ENCODE results near the gene MYEOV.

The MYEOV gene

DNA sequence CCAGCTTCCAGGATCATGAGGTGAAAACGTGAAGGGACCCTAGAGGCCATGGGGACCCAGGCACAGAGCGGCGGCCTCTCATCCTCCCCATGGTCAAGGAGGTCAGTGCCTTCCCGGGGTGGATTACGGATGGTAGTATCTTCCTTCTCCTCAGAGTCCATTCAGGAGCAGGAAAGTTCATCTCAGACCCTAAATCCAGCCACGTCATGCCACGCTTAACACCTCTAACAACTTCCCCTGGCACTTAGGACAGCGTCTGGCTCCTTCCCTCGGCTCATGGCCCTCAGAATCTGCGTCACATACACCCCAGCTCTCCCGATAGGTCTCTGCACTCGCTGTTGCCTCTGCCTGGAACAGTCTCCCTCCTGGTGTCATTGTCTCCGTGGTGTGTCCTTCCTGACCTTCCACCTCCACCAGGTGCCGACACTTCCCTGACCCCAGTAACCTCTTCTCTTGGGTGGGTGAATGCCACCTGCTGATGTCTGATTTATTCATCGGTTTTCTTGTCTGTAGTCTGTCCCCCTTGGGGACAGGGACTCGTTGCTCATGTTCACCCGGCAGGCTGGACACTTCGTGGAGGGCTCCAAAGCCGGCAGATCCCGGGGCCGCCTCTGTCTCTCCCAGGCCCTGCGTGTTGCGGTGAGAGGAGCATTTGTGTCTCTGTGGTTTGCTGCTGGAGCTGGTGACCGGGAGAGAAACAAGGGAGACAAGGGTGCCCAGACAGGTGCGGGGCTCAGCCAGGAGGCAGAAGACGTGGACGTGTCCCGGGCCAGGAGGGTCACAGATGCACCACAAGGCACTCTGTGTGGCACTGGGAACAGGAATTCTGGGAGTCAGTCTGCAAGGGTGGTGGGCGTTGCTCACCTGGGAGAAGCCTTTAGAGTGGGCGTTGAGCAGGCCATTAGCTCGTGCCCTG lies 1.4 kb downstream of the MYEOV start:
- no peak for DNase-seq (ENCODE audit: low spot score)
- TF ChIP-seq, protein P1, sequence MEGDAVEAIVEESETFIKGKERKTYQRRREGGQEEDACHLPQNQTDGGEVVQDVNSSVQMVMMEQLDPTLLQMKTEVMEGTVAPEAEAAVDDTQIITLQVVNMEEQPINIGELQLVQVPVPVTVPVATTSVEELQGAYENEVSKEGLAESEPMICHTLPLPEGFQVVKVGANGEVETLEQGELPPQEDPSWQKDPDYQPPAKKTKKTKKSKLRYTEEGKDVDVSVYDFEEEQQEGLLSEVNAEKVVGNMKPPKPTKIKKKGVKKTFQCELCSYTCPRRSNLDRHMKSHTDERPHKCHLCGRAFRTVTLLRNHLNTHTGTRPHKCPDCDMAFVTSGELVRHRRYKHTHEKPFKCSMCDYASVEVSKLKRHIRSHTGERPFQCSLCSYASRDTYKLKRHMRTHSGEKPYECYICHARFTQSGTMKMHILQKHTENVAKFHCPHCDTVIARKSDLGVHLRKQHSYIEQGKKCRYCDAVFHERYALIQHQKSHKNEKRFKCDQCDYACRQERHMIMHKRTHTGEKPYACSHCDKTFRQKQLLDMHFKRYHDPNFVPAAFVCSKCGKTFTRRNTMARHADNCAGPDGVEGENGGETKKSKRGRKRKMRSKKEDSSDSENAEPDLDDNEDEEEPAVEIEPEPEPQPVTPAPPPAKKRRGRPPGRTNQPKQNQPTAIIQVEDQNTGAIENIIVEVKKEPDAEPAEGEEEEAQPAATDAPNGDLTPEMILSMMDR (IDR thresholded peaks at IDR 0.05; ENCODE audit: borderline replicate concordance, control extremely low read depth, extremely low read depth, insufficient read depth, missing control alignments): no peak
- in situ Hi-C loops (cut with MboI; ENCODE audit: low sequenced_read_pairs, unreplicated experiment): loop anchor here (25.0 kb wide), 2 partner anchors 183 to 342 kb away; partner anchors contain the start of gene CCND1

DNA sequence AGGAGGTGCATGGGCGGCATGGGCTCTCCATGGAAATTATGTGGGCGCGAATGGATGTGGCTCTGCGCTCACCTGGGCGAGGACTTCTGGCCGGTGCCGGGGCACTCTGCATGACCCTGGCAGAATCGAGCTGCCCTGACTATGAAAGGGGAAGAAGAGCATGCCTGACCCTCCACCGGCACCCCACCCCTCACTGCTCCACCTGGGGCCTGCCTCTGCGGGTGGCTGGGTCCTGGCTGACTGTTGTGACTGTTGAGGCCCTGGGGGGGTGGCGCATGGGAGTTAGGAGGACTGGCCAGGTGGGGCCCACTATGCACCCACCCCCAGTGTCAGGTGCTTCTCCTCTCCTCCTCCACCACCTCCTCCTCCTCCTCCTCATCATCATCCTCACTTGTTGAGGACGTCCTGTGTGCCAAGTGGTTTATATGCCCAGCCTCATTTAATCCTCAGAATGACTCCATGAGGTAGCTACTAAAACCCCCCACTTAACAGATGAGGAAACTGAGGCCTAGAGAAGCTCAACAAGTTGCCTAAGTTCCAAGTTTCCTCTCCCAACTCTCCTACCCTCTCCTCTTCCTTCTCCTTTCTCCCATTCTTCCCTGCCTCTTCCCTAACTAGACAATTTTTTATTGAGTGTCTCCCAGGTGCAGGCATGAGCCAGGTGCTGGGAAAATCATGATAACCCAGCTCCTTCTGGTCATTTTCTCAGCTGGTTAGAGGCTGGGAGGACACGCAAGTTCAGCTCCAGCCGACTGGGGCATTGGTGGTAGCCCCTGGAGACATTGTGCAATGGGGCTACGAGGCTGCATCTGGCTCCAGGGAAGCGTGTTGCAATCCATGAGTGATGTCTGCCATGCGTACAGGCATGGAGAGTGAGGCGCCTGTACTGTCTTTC lies 2.3 kb downstream of the MYEOV start:
- TF ChIP-seq, protein P1 (IDR thresholded peaks at IDR 0.05; ENCODE audit: borderline replicate concordance, control extremely low read depth, extremely low read depth, insufficient read depth, missing control alignments): no peak
- no peak for DNase-seq (ENCODE audit: low spot score)
- in situ Hi-C loops (cut with MboI; ENCODE audit: low sequenced_read_pairs, unreplicated experiment): loop anchor here (25.0 kb wide), 2 partner anchors 184 to 341 kb away; partner anchors contain the start of gene CCND1

DNA sequence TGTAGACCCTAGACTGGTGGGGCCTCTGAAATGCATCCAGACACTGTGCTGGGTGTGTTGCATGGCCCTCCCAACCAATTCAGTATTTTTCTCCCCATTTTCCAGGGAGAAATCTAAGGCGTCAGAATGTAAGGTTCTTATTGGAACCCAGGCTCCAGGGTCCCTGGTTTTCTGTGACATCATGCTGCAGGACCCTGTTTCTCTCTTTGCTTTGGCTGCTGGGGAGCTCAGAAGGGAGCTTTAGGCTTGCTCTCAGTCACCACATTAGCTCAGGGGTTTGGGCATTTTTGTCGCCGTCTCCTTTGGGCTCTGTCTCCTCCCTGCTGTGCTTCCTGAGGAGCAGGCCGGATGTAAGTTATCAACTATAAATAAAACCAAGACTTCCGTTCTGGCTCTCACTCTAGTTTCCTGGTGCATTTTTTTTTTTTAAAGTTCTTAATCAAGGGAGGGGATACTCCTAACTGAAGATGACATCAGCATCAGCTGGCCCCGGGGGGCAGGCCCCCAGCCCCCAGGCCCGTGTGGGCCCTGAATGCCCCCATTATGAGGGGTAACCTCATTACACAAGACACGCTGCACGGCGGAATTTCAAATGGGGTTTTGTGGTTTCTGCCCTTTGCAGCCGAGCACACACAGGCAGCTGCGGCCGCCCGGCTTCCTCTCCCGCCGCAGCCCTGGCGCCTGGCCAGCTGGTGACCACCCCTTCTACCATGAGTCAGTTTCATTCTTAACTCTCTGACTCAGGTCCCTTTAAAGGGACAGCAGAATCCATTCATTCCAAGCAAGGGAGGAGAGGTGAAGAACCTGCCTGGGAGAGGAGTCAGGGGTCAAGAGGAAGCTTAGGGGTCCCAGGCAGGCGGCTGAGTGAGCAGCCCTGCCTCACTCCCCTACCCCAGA lies 3.2 kb downstream of the MYEOV start:
- TF ChIP-seq, protein P1 (IDR thresholded peaks at IDR 0.05; ENCODE audit: borderline replicate concordance, control extremely low read depth, extremely low read depth, insufficient read depth, missing control alignments): no peak
- peak; percentile 89 for DNase-seq (ENCODE audit: low spot score)
- in situ Hi-C loops (cut with MboI; ENCODE audit: low sequenced_read_pairs, unreplicated experiment): loop anchor here (25.0 kb wide), 2 partner anchors 185 to 340 kb away; partner anchors contain the start of gene CCND1

DNA sequence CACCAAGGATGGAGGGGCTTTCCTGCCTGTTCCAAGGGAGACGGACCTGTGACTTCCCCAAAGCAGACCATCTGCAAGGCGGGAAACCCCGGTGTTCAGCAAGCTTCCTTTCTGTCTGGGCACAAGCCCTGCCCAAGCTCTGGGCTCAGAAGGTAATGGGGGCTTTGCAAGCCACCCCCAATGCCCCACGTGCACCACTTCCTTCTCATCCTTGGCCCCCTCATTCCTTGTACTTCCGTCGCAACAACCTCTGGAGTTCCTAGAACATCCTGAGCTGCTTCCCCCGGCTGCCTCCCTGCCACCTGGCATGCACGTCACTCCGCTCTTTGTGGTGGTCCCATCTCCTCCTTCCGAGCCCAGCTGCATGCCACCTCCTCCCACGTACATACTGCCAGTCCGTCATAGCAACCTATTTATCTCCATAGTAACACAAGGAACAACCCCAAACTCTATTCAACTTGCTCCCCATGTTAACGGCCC lies 3.9 kb downstream of the MYEOV start:
- TF ChIP-seq, protein P1 (IDR thresholded peaks at IDR 0.05; ENCODE audit: borderline replicate concordance, control extremely low read depth, extremely low read depth, insufficient read depth, missing control alignments): no peak
- DNase-seq (ENCODE audit: low spot score): peak; percentile 69
- in situ Hi-C loops (cut with MboI; ENCODE audit: low sequenced_read_pairs, unreplicated experiment): loop anchor here (25.0 kb wide), 2 partner anchors 186 to 339 kb away; partner anchors contain the start of gene CCND1

DNA sequence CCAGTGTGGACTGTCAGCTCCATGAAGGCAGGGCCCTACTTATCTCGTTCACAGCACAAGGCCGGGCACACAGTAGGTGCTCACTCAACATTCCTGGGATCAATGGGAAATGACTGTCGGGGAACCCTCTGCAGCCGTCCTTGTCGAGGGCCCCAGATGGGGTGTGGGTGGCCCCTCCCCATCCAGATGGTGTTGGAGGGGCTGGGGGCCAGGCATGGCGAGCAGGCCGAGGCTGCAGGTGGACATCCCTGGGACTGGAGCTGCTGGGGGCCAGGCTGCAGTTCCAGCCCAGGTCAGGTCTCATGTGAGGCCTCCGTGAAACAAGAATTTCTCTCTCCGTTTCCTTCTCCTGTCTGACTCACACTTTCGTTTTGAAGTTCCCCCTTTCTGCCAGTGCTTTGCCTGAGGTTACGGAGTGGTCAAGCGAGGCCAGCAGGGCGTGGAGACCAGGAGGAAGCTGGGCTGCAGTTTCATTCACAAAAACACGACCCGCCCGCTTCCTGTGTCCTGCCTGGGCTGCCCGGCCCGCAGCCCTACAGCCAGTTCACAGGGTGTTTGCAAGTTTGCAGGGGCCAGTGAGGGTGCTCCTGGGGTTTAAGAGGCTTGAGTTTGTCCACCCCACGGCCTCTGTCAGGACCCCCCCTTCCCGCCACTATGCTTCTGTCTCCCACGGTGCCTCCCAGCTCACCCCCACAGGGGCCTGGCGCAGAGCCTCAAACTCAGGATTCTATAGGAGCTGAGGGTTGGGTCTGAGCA lies 4.5 kb downstream of the MYEOV start:
- peak; percentile 89 for DNase-seq (ENCODE audit: low spot score)
- TF ChIP-seq, protein P1 (IDR thresholded peaks at IDR 0.05; ENCODE audit: borderline replicate concordance, control extremely low read depth, extremely low read depth, insufficient read depth, missing control alignments): no peak
- in situ Hi-C loops (cut with MboI; ENCODE audit: low sequenced_read_pairs, unreplicated experiment): loop anchor here (25.0 kb wide), 2 partner anchors 186 to 339 kb away; partner anchors contain the start of gene CCND1
